Choroid plexus epithelial cell (primary cell): ENCODE measurements around the gene GMDS.

ENCODE experiments used
- DNase-seq: peaks from one replicate; pipeline ENCODE4 v3.0.0-alpha.2; 2010; ENCODE audit warnings: low read depth
- H3K4me3 ChIP-seq: 2 replicates; pipeline ENCODE4 v1.5.1; 2011; ENCODE audit warnings: low read depth, mild to moderate bottlenecking, control low read depth, low read length, moderate library complexity
- TF ChIP-seq, protein P1 (sequence below): conservative IDR thresholded peaks from 2 replicates; pipeline ENCODE4 v1.5.1; 2011; ENCODE audit warnings: low read depth, mild to moderate bottlenecking, control low read depth, inconsistent platforms, low read length, moderate library complexity

Gene GMDS

DNA sequence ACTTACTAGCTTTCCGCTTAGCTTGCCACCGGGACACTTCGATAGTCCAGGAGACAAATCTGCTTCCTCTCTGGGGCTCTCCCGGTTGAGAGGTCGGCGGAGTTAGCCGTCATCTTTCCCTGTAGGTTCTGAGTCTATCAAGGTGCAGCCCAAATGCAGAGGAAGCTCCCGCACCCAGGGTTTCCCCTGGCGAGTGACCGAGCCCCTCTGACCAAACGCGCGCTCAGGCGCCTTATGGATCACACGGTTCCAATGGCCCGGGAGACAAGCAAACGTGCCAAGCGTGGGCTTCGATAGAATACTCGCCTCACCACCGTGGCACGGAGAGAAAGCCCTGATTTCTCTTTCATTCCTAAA lies 651.5 kb downstream of the GMDS start:
- DNase-seq, result no peak
- TF ChIP-seq, protein P1, sequence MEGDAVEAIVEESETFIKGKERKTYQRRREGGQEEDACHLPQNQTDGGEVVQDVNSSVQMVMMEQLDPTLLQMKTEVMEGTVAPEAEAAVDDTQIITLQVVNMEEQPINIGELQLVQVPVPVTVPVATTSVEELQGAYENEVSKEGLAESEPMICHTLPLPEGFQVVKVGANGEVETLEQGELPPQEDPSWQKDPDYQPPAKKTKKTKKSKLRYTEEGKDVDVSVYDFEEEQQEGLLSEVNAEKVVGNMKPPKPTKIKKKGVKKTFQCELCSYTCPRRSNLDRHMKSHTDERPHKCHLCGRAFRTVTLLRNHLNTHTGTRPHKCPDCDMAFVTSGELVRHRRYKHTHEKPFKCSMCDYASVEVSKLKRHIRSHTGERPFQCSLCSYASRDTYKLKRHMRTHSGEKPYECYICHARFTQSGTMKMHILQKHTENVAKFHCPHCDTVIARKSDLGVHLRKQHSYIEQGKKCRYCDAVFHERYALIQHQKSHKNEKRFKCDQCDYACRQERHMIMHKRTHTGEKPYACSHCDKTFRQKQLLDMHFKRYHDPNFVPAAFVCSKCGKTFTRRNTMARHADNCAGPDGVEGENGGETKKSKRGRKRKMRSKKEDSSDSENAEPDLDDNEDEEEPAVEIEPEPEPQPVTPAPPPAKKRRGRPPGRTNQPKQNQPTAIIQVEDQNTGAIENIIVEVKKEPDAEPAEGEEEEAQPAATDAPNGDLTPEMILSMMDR, result no peak
- no peak overlapping the region for H3K4me3 ChIP-seq

DNA sequence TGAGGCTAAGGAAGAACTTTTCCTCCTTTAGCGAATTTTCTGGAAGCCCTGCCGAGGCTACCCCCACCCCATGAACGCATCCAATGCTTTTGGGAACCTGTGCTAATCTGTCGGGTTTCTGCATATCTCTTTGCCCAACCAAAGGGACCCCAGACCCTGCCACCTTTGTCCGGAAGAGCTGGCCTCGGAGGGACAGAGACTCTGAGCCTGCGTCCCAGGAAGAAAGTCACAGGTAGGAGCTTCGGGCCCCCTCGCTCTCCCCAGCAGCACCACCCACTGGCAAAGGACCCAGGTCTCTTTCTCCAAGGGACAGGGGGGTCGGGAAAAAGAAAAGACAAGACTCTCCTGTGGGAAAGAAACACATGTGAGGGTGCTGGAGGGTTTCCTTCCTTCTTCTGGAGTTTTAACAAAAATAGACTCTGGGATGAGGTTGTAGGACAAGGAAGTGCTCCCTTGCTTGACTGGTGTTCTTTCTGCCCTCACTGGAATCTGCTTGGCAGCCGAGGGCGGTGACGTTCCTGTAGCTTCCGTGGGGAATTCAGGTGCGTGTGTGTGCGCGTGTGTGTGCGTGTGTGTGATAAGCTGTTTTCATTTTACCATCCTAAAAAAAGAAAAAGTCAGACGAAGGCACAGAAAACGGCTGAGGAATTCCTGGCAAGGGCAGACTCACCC lies 652.0 kb downstream of the GMDS start:
- no peak for DNase-seq
- H3K4me3 ChIP-seq, result no peak overlapping the region
- TF ChIP-seq, protein P1, result no peak

DNA sequence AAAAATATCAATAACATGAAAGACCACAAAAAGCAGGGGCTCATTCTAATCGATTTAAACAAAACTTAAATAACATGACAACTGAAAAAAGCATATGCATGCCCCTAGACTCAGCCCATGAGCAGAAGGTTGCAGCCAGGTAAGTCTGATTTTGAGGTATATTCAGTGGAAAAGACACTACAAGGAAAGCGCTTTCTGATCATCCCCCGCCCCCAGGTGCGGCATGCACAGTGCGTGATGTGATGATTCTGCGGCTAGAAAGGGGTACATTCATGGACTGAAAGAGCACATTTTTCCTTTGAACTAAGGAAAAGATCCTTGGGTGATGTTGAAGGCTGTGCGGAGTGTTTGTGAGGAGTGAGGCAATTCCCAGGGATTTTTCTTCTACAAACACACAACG lies 652.6 kb downstream of the GMDS start:
- H3K4me3 ChIP-seq, result no peak overlapping the region
- no peak for DNase-seq
- TF ChIP-seq, protein P1, result no peak

DNA sequence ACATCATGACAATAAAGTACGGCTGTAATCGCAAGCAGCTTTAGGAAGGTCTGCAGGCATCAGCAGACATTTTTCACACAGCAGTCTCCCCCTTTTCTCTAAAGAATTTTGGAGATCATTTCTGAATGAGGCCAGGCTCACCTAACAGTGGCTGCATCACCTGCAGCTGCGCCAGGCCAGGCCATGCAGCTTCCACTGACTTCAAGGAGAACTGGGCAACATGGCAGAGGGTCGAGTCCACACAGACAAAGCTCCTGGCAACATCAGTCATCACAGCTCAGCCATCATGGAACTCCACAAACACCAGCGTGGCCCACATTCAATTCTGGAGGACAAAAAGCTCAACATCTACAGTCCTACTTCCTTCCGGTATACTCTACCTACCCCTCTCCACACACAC lies 653.5 kb downstream of the GMDS start:
- H3K4me3 ChIP-seq, result no peak overlapping the region
- no peak for DNase-seq
- TF ChIP-seq, protein P1, result no peak

DNA sequence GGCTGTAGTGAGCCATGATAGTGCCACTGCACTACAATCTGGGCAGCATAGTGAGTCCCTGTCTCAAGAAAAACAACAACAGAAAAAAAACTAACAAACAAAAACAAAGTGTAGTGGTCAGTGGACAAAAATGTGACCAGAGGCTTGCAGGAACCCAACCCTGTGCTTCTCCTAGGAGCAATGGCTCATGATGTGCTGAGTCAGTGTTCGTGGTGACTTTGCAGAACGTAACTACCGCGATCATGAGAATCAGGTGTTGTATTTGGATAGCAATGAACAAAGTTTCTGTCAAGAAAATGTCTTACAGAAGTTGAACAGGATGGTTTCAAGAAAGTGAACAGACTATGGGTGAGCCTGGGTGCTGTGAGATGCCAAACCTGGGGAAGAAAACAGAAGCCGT lies 654.2 kb downstream of the GMDS start:
- DNase-seq, result no peak
- H3K4me3 ChIP-seq, result no peak overlapping the region
- TF ChIP-seq, protein P1, result no peak

DNA sequence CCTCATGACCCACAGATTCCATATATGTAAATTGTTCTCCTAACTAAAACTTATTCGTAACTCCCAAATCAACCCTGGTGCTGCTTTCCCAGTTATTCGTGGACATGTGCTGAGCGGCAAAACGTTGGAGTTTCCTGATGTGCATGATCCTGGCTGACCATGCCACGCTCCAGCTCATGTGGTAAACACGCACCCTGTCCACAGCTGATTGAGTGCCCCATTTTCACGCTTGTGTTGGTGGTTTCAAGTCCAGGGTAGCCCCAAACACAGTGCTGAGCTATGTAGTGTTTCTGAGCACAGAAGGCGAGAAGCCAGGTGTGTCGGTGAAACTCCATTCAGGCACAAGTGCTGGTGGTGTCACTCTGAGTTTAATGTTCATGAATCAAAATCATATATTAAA lies 654.8 kb downstream of the GMDS start:
- DNase-seq, result no peak
- TF ChIP-seq, protein P1, result no peak
- no peak overlapping the region for H3K4me3 ChIP-seq

DNA sequence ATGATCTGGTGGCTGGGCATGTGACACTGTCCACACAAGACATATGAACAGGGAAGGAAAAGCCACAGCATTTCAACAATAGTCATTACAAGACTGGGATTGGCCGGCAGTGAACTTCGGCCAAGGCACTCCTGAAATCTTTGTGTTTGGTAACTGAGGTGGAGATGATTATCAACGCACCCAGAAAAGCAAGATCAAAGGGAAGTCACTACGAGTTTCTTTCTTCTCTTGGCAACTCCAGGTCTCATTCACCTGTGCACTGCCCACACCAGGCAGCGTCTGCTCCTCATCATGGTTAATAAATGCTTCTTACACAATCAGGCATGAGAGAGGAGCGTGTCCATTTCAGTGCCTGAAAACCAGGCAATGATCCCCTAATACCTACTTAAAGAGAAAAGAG lies 656.2 kb downstream of the GMDS start:
- H3K4me3 ChIP-seq, result no peak overlapping the region
- TF ChIP-seq, protein P1, result no peak
- no peak for DNase-seq
